NCI-H748 (cell line): ENCODE results near the gene RTN4R.

Source experiments
- DNase-seq: peaks from one replicate; lab custom pipeline; 2025; ENCODE audit not compliant: unreplicated experiment; lab: John Stamatoyannopoulos, UW

The RTN4R gene

GRCh38 chr22:20204806-20205205, 63.3 kb downstream of the RTN4R start:
- DNase-seq, result no peak

GRCh38 chr22:20204311-20204710, 63.8 kb downstream of the RTN4R start:
- no peak for DNase-seq

- DNase-seq, result peak; percentile 27
Observed at GRCh38 chr22:20203552-20204201, 64.4 kb downstream of the RTN4R start.

GRCh38 chr22:20203142-20203551, 65.0 kb downstream of the RTN4R start:
- DNase-seq, result no peak

- DNase-seq, result no peak
Observed at GRCh38 chr22:20201837-20202392, 66.2 kb downstream of the RTN4R start.

GRCh38 chr22:20199906-20200305, 68.2 kb downstream of the RTN4R start:
- no peak for DNase-seq

DNA sequence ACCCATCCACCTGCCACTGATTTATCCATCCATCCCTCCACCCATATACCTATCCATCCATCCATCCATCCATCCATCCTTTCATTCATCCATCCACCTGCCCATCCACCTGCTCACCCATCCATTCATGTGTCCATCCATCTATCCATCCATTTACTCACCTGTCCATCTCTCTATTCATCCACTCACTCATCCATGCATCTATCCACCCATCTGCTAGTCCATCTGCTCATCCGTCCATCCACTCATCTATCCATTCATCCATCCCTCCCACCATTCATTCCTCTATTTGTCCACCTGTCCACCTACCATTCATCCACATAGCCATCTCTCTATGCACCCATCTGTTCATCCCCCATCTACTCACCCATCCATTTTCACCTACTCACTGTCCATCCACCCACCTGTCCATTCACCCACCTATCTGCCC, 68.7 kb downstream of the RTN4R start:
- DNase-seq, result no peak

DNA sequence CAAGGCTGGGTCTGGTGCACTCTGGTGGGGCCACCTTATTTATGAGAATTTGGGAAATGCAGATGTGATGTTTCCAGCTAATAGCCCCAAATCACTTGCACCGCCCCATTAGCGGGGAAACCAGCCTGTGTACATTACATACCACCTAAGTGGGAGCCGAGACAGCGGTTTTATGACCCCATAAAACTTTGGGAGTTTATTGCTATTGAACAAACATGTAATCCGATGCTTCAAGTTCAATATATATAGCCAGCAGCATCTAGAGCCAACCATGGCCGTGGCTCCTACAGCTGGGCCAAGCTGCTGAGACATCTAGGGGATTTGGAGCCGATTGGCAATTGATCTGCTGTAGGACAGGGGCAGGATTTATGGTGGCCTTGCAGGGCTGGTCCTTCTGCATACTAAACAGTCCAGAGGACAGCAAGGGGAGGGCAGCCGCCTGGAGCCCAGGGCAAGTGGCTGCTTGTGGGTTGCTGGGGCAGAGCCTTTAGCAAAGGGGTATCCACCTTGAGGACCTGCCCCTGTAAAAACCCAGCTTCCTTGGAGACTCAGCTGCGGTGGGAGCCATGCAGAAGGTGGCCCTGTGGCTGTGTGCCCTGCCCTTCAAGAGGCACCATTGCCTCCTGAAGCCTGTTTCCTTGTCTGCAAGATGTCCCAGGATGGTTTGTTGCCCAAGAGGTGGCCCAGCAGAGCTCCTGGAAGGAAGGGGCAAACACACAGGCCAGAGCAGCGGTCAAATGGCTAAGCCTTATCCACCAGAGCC, 69.4 kb downstream of the RTN4R start:
- peak; percentile 32 for DNase-seq

- no peak for DNase-seq
Observed at GRCh38 chr22:20197407-20198030, 70.6 kb downstream of the RTN4R start.

GRCh38 chr22:20196094-20196842, 71.8 kb downstream of the RTN4R start:
- DNase-seq, result no peak

GRCh38 chr22:20194681-20195593, 73.2 kb downstream of the RTN4R start:
- DNase-seq, result no peak

GRCh38 chr22:20193761-20194494, 74.2 kb downstream of the RTN4R start:
- no peak for DNase-seq

DNA sequence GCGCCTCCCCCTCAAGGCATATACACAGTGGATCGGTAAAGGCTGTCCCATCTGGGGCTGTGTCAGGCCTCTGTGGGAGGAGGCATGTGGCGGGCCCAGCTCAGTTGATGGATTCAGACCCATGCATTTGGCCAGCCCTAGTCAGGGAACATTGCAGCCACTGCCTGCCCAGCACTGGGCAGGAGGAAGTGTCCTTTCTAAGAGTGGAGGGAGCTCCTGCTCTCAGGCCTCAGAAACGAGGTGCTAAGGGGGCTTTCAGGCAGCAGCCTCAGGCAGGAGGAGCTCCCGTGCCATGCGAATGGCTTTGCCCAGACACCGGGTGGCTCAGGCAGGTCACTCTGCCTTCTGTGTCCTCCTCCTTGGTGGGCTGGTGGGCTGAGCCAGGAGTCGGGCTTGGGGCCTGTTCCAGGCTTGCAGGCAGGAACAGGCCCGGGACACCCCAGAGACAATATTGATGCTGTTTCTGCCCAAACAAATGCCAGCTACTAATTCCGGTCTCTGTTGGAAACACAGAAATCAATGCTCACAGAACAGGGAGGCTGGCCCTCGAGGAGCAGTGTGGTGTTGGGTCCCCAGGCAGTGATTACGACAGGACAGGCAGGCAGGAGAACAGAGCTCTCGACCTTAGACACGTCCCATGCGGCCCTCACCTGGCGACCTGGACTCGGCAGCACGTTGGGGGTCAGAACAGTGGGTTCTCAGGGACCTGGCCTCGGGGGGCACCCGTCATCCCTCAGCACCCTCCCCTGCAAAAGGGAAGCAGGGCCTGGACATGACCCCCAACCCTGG, 75.0 kb downstream of the RTN4R start:
- no peak for DNase-seq

DNA sequence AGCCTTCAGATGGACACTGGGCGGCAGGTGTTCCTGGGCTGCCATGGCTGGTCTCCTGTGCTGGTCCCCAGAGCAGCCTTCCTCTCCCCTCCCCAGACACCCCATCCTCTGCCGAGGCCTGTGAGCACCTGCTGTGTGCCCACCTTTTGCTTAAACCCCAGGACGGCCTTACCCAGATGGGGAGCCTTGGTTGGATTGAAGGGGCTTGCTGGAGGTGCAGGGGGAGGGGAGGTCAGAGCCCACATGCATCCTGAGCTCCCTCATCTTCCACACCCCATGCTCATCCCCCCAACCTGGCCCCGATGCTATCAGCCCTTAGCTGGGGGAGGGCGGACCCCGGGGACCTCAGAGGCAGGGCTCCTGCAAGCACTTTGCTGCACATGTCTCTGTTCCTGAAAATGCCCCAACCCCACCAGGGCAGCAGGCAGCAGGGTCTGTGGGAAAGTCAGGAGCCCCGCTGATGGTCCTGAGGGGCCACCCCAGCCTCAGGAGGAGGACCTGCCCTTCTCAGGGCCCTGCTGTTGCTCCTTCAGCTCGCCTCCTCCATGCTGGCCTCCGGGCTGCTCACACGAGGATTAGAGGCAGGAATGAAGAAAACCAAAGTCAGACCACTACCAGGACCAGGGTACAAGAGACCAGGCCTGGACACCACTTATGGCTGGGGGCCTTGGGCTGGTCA, 75.7 kb downstream of the RTN4R start:
- DNase-seq, result no peak

GRCh38 chr22:20191803-20192202, 76.3 kb downstream of the RTN4R start:
- DNase-seq, result no peak
